GM12892 (cell line): ENCODE results near the gene PKHD1.

ENCODE experiments used
- DNase-seq: peaks from one replicate; pipeline ENCODE4 v3.0.0; 2011; ENCODE audit not compliant: insufficient read length
- FAIRE-seq: peaks from 2 replicates; lab custom pipeline; 2011; peaks lifted over from hg19 to GRCh38; lab: Jason Lieb, UNC
- POLR2A ChIP-seq: IDR thresholded peaks from 2 replicates; pipeline ENCODE4 v1.6.1; 2011; ENCODE audit warnings: low read depth, low read length, control low read depth
- POLR2AphosphoS5 ChIP-seq: IDR thresholded peaks from 2 replicates; pipeline ENCODE4 v1.6.1; 2011; ENCODE audit warnings: low read depth, low read length, control low read depth
- TAF1 ChIP-seq: IDR thresholded peaks from 2 replicates; pipeline ENCODE4 v1.6.1; 2011; ENCODE audit warnings: low read depth, mild to moderate bottlenecking, control low read depth, low read length, borderline replicate concordance

PKHD1 gene

GRCh38 chr6:52042141-52042885 lies 45.1 kb downstream of the PKHD1 start:
- FAIRE-seq (no peak), DNase-seq (no peak)
- TF ChIP-seq TAF1 (no peak), POLR2A (no peak), POLR2AphosphoS5 (no peak)

GRCh38 chr6:52041134-52041533 lies 46.3 kb downstream of the PKHD1 start:
- FAIRE-seq (no peak), DNase-seq (no peak)
- TF ChIP-seq POLR2AphosphoS5, result no peak
- no peak for TF ChIP-seq POLR2A
- TF ChIP-seq TAF1, result no peak

- FAIRE-seq (no peak), DNase-seq (no peak)
- TF ChIP-seq TAF1 (no peak), POLR2A (no peak)
These were observed 59.7 kb downstream of the PKHD1 start for GRCh38 chr6:52027699-52028098.

- no peak for FAIRE-seq
- TF ChIP-seq POLR2AphosphoS5, result no peak
- no peak for TF ChIP-seq TAF1
- no peak for TF ChIP-seq POLR2A
- no peak for DNase-seq
These were observed 62.9 kb downstream of the PKHD1 start for GRCh38 chr6:52024451-52025068.

- no peak for TF ChIP-seq POLR2AphosphoS5
- TF ChIP-seq POLR2A, result no peak
- no peak for TF ChIP-seq TAF1
- DNase-seq (no peak), FAIRE-seq (no peak)
These were observed 64.7 kb downstream of the PKHD1 start for GRCh38 chr6:52022675-52023074.

- FAIRE-seq, result no peak
- DNase-seq, result no peak
- TF ChIP-seq POLR2A, result no peak
- no peak for TF ChIP-seq TAF1
- no peak for TF ChIP-seq POLR2AphosphoS5
These were observed 66.4 kb downstream of the PKHD1 start for GRCh38 chr6:52020945-52021570.

- no peak for DNase-seq
- no peak for FAIRE-seq
- TF ChIP-seq POLR2AphosphoS5 (no peak), TAF1 (no peak), POLR2A (no peak)
These were observed 67.5 kb downstream of the PKHD1 start for GRCh38 chr6:52019881-52020280.

- TF ChIP-seq POLR2AphosphoS5 (no peak), TAF1 (no peak), POLR2A (no peak)
- FAIRE-seq, result no peak
- DNase-seq, result no peak
These were observed 68.3 kb downstream of the PKHD1 start for GRCh38 chr6:52019092-52019491.

- peak; percentile 62 for FAIRE-seq
- no peak for DNase-seq
- TF ChIP-seq TAF1, result no peak
- TF ChIP-seq POLR2A, result no peak
- TF ChIP-seq POLR2AphosphoS5, result no peak
These were observed 70.3 kb downstream of the PKHD1 start for GRCh38 chr6:52016915-52017748.

- FAIRE-seq (peak; percentile 27), DNase-seq (no peak)
These were observed 71.5 kb downstream of the PKHD1 start for GRCh38 chr6:52015953-52016352.

GRCh38 chr6:52014391-52014790 lies 73.0 kb downstream of the PKHD1 start:
- TF ChIP-seq POLR2AphosphoS5 (no peak), POLR2A (no peak), TAF1 (no peak)

More at GRCh38 chr6:52015953-52016352, 71.5 kb downstream of the PKHD1 start:
- TF ChIP-seq POLR2A (no peak), TAF1 (no peak), POLR2AphosphoS5 (no peak)

More at GRCh38 chr6:52014391-52014790, 73.0 kb downstream of the PKHD1 start:
- DNase-seq (no peak), FAIRE-seq (peak; percentile 40)
